NCI-H2227 (cell line): Measurements from ENCODE around the gene DDIT3.
"Not testable (repeated sequence)": the region's sequence is repeated elsewhere in the genome, so short reads cannot be mapped to it uniquely, and the experiment has no call there.

ENCODE experiments used
- DNase-seq: peaks from one replicate; lab custom pipeline; 2025; ENCODE audit not compliant: unreplicated experiment; lab: John Stamatoyannopoulos, UW

The DDIT3 gene

DNA sequence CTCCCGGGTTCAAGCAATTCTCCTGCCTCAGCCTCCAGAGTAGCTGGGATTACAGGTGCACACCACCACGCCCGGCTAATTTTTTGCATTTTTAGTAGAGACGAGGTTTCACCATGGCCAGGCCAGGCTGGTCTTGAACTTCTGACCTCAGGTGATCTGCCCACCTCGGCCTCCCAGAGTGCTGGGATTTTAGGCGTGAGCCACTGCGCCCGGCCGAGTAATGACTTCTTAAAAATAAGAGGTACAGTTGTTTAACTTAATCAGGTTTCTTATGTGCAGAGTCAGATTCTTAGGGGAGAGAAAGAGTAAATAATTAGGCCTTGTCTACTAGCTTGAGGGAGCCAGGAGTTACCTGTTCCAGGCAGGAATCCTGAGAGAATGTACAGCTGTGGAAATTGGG, 6.1 kb downstream of the DDIT3 start:
- DNase-seq: not testable (repeated sequence)

DNA sequence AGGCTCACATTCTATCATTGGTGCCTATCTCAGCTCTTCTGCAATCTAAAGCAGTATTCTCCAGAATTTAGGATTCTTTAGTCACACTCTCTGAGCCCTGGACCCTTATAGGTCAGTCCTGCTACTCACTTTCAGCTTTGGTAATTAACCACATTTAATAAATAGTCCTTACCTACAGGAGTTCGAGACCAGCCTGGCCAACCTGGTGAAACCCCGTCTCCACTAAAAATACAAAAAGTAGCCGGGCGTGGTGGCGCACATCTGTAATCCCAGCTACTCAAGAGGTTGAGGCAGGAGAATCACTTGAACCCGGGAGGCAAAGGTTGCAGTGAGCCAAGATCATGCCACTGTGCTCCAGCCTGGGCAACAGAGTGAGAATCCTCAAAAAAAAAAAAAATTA, 6.6 kb downstream of the DDIT3 start:
- DNase-seq: not testable (repeated sequence)

DNA sequence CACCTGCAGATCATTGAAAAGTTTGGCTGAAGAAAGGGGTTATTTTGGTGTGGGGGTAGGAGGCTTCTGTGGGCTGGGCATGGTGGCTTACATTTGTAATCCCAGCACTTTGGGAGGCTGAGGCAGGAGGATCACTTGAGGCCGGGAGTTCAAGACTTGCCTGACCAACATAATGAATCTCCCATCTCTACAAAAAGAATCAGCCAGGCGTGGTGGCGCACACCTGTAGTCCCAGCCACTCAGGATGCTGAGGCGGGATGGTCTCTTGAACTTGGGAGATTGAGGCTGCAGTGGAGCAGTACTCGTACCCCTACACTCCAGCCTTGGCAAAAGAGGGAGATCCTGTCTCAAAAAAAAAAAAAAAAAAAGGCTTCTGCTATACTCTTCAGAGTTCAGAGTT, 7.0 kb downstream of the DDIT3 start:
- no peak for DNase-seq

DNA sequence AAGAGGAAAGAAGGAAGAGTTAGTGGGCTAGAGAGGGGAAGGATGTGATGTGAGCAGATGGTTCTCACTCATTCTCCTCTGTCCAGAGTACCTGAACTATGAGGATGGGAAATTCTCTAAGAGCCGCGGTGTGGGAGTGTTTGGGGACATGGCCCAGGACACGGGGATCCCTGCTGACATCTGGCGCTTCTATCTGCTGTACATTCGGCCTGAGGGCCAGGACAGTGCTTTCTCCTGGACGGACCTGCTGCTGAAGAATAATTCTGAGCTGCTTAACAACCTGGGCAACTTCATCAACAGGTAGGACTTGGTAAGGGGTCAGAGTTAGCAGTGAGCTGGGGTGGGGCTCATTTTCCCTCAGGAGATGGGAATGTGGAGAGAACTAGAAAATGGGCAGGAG, 7.6 kb downstream of the DDIT3 start:
- no peak for DNase-seq

DNA sequence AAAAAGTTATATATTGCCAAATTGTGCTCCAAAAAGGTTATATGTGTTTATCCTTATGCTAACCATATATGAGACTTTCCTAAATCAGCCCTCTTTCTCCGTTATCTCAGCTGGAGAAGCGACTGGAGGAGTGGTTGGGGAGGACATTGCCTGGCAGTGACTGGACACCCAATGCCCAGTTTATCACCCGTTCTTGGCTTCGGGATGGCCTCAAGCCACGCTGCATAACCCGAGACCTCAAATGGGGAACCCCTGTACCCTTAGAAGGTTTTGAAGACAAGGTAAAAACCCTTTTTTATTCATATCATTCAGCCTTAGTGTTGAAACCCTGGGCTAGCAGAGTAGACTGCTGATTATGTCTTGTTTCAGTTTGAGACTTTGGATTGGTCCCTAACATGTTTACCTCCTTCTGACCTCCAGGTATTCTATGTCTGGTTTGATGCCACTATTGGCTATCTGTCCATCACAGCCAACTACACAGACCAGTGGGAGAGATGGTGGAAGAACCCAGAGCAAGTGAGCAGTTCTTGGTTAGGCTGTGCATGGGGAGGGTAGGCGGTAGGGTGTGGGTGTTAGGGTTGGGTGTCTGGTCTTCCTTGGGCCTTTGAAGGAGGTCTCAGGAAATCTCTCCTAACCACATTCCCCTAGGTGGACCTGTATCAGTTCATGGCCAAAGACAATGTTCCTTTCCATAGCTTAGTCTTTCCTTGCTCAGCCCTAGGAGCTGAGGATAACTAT, 8.6 kb downstream of the DDIT3 start:
- DNase-seq: no peak

DNA sequence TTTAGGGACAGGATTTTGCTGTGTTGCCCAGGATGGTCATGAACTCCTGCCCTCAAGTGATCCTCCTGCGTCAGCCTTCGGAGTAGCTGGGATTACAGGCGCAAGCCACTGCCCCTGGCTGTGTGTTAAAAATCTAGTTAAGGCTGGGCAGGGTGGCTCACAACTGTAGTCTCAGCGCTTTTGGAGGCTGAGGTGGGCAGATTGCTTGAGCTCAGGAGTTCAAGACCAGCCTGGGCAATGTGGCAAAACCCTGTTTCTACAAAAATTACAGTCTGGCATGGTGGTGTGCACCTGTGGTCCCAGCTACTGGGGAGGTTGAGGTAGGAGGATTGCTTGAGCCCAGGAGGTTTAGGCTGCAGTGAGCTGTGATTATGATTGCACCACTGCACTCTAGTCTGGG, 9.2 kb downstream of the DDIT3 start:
- no peak for DNase-seq

DNA sequence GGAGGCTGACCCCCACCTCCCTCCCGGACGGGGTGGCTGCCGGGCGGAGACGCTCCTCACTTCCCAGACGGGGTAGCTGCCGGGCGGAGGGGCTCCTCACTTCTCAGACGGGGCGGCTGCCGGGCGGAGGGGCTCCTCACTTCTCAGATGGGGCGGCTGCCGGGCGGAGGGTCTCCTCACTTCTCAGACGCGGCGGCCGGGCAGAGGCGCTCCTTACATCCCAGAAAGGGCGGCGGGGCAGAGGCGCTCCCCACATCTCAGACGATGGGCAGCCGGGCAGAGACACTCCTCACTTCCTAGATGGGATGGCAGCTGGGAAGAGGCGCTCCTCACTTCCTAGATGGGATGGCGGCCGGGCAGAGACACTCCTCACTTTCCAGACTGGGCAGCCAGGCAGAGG, 12.5 kb downstream of the DDIT3 start:
- DNase-seq: not testable (repeated sequence)

DNA sequence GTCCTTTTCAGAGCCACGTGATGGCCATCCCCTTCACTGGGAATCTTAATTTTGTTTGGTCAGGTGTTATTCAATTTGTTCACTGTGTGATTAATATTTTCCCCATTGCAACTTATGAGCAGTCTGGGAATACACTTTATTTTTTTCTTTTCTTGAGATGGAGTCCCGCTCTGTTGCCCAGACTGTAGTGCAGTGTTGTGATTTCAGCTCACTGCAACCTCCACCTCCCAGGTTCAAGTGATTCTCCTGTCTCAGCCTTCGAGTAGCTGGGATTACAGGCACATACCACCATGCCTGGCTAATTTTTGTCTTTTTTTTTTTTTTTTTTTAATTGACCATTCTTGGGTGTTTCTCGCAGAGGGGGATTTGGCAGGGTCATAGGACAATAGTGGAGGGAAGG, 13.8 kb downstream of the DDIT3 start:
- not testable (repeated sequence) for DNase-seq

DNA sequence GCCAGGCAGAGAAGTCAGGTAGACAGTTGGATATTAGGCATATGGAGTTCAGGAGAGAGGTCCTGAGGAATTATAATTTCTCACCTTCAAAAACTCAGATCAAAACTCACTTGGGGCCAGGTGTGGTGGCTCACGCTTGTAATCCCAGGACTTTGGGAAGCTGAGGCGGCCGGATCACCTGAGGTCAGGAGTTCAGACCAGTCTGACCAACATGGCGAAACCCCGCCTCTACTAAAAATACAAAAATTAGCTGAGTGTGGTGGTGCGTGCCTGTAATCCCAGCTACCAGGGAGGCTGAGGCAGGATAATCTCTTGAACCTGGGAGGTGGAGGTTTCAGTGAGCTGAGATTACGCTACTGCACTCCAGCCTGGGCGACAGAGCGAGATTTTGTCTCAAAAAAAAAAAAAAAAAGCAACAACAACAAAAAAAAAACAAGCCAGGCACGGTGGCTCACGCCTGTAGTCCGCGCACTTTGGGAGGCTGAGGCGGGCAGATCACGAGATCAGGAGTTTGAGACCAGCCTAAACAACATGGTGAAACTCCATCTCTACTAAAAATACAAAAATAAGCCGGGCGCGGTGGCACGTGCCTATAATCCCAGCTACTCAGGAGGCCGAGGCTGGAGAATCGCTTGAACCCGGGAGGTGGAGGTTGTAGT, 17.9 kb downstream of the DDIT3 start:
- not testable (repeated sequence) for DNase-seq

DNA sequence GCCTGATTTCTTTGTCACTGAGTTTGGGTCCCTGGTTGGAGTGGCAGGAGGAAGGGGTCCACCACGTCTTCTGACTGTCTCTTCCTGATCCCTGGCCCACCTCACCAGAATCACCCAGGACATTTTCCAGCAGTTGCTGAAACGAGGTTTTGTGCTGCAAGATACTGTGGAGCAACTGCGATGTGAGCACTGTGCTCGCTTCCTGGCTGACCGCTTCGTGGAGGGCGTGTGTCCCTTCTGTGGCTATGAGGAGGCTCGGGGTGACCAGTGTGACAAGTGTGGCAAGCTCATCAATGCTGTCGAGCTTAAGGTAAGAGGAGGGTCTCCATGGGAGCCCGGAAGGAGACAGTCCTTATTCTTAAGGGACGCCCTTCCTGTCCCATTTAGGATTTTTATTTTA, 20.1 kb downstream of the DDIT3 start:
- DNase-seq: no peak

DNA sequence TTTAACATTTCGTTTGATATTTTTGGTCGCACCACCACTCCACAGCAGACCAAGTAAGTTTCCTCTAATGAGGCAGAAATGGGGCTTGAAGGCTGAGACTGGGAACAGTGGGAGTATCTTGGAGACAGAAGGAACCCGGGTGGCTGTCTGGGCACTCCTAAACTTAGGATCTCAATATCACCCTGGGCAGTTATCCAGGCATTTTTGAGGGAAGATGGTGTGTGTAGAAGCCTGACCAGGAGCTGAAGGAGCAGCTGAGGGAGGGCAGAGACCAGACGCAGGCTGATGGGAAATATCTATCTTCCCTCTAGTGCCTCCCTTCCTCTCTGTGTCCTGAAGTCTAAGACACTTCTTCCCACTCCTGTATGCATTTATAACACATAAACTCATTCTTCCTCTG, 21.7 kb downstream of the DDIT3 start:
- no peak for DNase-seq

DNA sequence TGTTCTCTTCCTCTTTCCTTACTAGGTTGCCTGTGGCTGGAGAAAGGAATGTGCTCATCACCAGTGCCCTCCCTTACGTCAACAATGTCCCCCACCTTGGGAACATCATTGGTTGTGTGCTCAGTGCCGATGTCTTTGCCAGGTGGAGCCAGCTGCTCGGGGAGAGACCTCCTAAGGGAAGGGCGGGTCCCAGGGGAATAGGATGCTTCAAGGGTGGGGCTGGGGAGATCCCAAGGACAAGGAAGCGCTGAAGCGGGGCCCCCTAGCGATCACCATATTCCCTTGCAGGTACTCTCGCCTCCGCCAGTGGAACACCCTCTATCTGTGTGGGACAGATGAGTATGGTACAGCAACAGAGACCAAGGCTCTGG, 22.2 kb downstream of the DDIT3 start:
- DNase-seq: no peak

DNA sequence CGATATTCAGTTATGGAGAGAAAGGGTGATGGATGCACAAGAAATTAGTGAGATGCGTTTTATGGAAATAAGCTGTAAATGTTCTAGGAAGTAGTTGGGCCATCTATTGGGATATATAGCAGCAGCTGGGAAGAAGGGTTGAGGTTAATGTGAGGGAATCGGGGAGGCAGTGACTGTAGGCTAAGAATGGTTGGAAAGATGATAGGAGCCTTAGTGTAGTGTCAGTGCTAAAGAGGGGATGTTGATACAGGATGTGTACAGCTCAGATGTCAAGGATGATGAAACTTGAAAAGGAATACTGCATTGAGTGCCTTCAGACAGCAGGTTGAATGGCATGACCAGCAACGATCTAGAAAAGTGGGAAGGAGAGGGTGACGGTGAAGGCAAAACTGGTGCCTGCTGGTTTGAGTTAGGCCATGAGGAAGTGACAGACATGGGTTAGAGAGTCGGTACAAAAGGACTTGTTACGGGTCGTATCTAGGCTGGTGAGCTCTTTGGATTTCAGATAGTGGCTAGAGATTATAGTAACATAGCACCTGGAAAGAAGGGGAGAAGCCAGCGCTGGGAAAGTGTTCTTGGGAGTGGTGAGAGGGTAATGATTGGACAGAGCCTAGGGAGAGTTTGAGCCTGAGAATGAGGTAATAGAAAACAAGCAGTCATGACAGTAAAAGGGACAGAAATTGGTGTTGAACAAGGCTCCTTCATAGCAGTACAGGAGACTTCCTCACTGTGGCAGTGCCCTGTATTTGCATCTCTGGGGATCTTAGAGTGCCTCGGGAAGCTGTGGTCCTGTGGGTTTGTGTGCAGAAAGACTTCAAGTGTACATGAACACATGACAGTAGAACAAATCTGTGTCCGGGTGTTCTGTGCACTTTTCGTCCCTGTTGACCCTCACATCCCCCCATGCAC, 22.8 kb downstream of the DDIT3 start:
- DNase-seq: no peak

DNA sequence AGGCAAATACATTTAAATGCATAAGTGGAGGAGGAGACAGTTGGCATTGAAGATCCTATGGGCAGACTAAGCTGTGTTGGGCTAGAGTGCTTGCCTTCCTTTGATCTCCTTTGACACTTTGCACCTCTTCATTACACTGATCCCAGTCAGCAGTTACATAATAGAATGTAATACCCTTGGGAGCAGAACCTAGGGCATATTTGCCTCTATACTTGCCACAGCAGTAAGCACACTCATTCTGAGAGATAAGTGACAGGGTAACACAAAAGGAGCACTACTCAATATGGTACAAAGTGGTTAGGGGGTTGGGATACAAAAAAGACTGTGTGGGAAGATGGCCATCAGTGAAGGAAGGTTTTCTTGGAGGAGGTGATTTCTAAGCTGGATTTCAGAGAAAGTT, 23.5 kb downstream of the DDIT3 start:
- no peak for DNase-seq

DNA sequence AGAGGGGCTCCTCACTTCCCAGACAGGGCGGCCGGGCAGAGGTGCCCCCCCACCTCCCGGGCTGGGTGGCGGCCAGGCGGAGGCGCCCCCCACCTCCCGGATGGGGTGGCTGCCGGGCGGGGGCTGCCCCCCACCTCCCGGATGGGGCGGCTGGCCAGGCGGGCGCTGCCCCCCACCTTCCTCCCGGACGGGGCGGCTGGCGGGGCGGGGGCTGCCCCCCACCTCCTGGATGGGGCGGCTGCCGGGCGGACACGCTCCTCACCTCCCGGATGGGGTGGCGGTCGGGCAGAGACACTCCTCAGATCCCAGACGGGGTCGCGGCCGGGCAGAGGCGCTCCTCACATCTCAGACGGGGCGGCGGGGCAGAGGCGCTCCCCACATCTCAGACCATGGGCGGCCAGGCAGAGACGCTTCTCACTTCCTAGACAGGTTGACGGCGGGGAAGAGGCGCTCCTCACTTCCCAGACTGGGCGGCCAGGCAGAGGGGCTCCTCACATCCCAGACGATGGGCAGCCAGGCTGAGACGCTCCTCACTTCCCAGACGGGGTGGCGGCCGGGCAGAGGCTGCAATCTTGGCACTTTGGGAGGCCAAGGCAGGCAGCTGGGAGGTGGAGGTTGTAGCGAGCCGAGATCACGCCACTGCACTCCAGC, 25.1 kb downstream of the DDIT3 start:
- not testable (repeated sequence) for DNase-seq

DNA sequence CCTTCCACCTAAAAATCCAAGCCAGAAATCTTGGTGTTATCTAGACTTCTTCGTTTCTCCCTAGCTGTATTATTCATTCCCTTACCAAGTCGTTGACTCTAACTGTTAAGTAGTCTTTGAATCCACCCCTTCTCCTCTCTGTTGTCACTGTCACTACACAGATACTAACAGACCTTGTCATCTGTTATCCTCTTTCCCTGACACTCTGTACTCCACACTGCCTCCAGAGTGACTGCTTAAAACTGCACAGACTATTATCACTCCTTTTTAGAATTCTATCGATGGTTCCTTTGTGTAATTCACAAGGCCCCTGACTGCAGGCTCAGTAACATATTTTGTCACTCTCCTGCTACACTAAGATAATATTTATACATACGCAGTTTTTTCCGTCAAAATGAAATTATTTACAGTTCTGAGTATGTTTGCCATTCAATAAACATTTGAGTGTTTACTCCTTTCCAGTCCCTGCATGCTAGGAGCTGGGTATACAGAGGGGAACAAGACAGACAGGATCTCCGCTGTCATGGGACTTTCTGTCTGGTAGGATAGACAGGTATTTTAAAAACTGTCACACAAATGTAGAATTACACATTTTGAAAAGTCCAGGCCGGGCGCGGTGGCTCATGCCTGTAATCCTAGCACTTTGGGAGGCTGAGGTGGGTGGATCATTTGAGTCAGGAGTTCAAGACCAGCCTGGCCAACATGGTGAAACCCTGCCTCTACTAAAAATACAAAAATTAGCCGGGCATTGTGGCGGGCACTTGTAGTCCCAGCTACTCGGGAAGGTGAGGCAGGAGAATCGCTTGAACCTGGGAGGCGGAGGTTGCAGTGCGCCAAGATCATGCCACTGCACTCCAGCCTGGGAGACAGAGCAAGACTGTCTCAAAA, 28.7 kb downstream of the DDIT3 start:
- DNase-seq: peak; percentile 6

DNA sequence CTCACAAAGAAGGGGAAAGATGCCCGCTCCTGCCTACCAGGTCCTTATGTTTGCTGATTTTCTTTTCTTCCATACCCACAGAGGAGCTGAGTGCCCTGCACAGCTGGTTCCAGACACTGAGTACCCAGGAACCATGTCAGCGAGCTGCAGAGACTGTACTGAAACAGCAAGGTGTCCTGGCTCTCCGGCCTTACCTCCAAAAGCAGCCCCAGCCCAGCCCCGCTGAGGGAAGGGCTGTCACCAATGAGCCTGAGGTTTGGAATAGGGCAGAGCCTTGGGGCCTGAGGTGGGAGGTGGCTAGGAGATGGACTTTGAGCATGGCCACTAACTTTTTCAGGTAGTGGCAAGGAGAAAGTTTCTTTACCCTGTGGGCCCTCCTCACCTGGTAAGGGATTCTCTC, 30.2 kb downstream of the DDIT3 start:
- no peak for DNase-seq

DNA sequence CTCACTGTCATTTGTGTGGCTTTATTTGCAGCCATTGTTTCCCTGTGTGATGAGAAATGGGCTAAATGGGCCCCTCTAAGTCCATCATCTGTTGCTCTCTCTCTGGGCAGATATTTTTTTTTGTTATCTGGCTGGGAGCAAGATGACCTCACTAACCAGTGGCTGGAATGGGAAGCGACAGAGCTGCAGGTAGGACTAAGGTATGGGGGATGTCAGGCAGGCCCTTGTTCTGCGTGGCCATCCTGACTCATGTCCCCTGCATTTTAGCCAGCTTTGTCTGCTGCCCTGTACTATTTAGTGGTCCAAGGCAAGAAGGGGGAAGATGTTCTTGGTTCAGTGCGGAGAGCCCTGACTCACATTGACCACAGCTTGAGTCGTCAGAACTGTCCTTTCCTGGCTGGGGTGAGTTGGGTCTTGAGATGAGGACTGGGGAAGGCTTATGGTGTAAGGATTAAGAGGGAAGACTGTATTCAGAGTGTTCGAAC, 31.1 kb downstream of the DDIT3 start:
- no peak for DNase-seq

DNA sequence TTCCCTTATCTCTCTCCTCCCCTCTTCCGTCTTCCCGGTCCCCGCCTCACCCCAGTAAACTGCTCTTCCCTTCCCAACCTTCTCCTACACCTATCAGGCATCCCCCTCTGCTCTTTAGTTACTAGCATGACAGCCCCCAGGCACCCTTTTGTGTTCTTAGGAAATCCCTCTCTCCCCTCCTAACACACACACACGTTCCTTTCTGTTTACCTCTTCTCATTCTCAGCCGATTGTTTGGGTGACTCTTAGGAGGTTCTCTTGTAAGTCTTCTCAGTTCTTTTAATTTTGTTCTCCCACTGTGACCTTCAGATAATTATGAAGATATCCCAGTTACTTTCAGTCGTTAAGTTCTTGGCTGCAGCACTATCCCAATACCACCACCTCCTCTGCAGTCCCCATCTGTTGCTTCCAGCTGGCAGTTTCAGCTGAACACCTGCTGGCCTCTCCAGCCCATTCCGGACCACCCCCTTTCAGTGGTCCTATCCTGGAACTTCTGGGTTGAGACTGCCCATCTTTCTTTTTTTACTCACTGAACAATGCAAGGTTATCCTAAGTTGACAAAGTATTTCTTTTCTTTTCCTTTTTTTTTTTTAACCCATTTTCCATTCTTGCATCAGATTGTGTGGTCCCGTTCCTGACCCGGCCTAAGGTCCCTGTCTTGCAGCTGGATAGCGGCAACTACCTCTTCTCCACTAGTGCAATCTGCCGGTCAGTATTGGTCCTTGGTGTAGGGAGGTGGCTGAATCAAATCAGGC, 31.7 kb downstream of the DDIT3 start:
- DNase-seq: no peak
